H9 (cell line): ENCODE data around the gene SORCS2. TPM values are rescaled to one million over a fixed set of nuclear protein-coding genes. Genes with fewer than 3 reads are reported as not detected.

ENCODE experiments used
- DNase-seq: peaks from one replicate; pipeline ENCODE4 v3.0.0-alpha.2; 2017
- H2AFZ ChIP-seq: one replicate; pipeline ENCODE4 v1.6.1; 2013; ENCODE audit warnings: mild to moderate bottlenecking, low read length, control low read depth, moderate library complexity
- H2AK5ac ChIP-seq: 2 replicates; pipeline ENCODE4 v1.6.1; 2013; ENCODE audit warnings: low read length, control low read depth, mixed read lengths; ENCODE audit not compliant: insufficient read length
- H2BK120ac ChIP-seq: one replicate; pipeline ENCODE4 v1.6.1; 2013; ENCODE audit warnings: low read depth, mild to moderate bottlenecking, low read length, control low read depth, inconsistent platforms; ENCODE audit not compliant: poor library complexity, severe bottlenecking
- H2BK12ac ChIP-seq: 2 replicates; pipeline ENCODE4 v1.6.1; 2013; ENCODE audit warnings: low read length, control low read depth, mixed read lengths, low read depth; ENCODE audit not compliant: insufficient read length
- H2BK15ac ChIP-seq: 2 replicates; pipeline ENCODE4 v1.6.1; 2013; ENCODE audit warnings: low read depth, low read length, control low read depth
- H2BK20ac ChIP-seq: one replicate; pipeline ENCODE4 v1.6.1; 2013; ENCODE audit warnings: low read depth, mild to moderate bottlenecking, low read length, control low read depth, inconsistent platforms; ENCODE audit not compliant: poor library complexity, severe bottlenecking
- H2BK5ac ChIP-seq: 2 replicates; pipeline ENCODE4 v1.6.1; 2013; ENCODE audit warnings: low read length, control low read depth, mixed read lengths; ENCODE audit not compliant: insufficient read length
- H3K14ac ChIP-seq: 2 replicates; pipeline ENCODE4 v1.6.1; 2013; ENCODE audit warnings: low read length, control low read depth; ENCODE audit not compliant: insufficient read depth
- H3K18ac ChIP-seq: 2 replicates; pipeline ENCODE4 v1.6.1; 2013; ENCODE audit warnings: low read depth, mild to moderate bottlenecking, mixed read lengths, low read length, control low read depth; ENCODE audit not compliant: insufficient read length
- H3K23ac ChIP-seq: 2 replicates; pipeline ENCODE4 v1.6.1; 2013; ENCODE audit warnings: low read length, control low read depth, mixed read lengths, low read depth; ENCODE audit not compliant: insufficient read length
- H3K23me2 ChIP-seq: 2 replicates; pipeline ENCODE4 v1.6.1; 2013; ENCODE audit warnings: low read depth, mild to moderate bottlenecking, mixed read lengths, low read length, control low read depth; ENCODE audit not compliant: insufficient read length, poor library complexity, severe bottlenecking
- H3K27ac ChIP-seq: 2 replicates; pipeline ENCODE4 v1.5.1; 2013; ENCODE audit warnings: low read length, control low read depth, mixed read lengths, low read depth; ENCODE audit not compliant: insufficient read length
- H3K27me3 ChIP-seq: 2 replicates; pipeline ENCODE4 v1.6.1; 2013; ENCODE audit warnings: low read length, control low read depth, inconsistent platforms; ENCODE audit not compliant: insufficient read depth
- H3K4ac ChIP-seq: 2 replicates; pipeline ENCODE4 v1.6.1; 2013; ENCODE audit warnings: low read depth, mild to moderate bottlenecking, control low read depth, inconsistent platforms, low read length, moderate library complexity
- H3K4me1 ChIP-seq: 2 replicates; pipeline ENCODE4 v1.6.1; 2013; ENCODE audit warnings: low read length, control low read depth, inconsistent platforms; ENCODE audit not compliant: insufficient read depth
- H3K4me2 ChIP-seq: 2 replicates; pipeline ENCODE4 v1.6.1; 2013; ENCODE audit warnings: low read length, control low read depth, mixed read lengths; ENCODE audit not compliant: insufficient read length, insufficient read depth
- H3K56ac ChIP-seq: 2 replicates; pipeline ENCODE4 v1.6.1; 2013; ENCODE audit warnings: low read depth, mild to moderate bottlenecking, mixed read lengths, low read length, control low read depth; ENCODE audit not compliant: insufficient read length
- H3K79me1 ChIP-seq: 2 replicates; pipeline ENCODE4 v1.6.1; 2013; ENCODE audit warnings: low read depth, mild to moderate bottlenecking, moderate library complexity, low read length, control low read depth, inconsistent platforms; ENCODE audit not compliant: insufficient read depth, poor library complexity, severe bottlenecking
- H3K79me2 ChIP-seq: 2 replicates; pipeline ENCODE4 v1.6.1; 2013; ENCODE audit warnings: low read length, control low read depth, inconsistent platforms; ENCODE audit not compliant: insufficient read depth
- H3K9ac ChIP-seq: 2 replicates; pipeline ENCODE4 v1.6.1; 2013; ENCODE audit warnings: low read length, control low read depth, mixed read lengths; ENCODE audit not compliant: insufficient read length; ENCODE audit errors: extremely low read depth
- H3K9me3 ChIP-seq: one replicate; pipeline ENCODE4 v1.6.1; 2013; ENCODE audit warnings: low read depth, low read length, inconsistent platforms; ENCODE audit not compliant: control insufficient read depth
- H3T11ph ChIP-seq: one replicate; pipeline ENCODE4 v1.6.1; 2013; ENCODE audit warnings: mild to moderate bottlenecking, low read length, control low read depth, inconsistent platforms
- H4K20me1 ChIP-seq: one replicate; pipeline ENCODE4 v1.6.1; 2013; ENCODE audit not compliant: control insufficient read depth, insufficient read length, insufficient read depth
- H4K5ac ChIP-seq: 2 replicates; pipeline ENCODE4 v1.6.1; 2013; ENCODE audit warnings: low read depth, mild to moderate bottlenecking, mixed read lengths, low read length, control low read depth; ENCODE audit not compliant: insufficient read length
- H4K8ac ChIP-seq: replicated peaks from 2 replicates; pipeline ENCODE4 v1.6.1; 2013; ENCODE audit warnings: low read length, control low read depth, mixed read lengths, low read depth; ENCODE audit not compliant: insufficient read length
- H4K91ac ChIP-seq: 2 replicates; pipeline ENCODE4 v1.6.1; 2013; ENCODE audit warnings: low read depth, mild to moderate bottlenecking, moderate library complexity, mixed read lengths, low read length, control low read depth; ENCODE audit not compliant: insufficient read length
- H3K27ac Mint-ChIP-seq, 3 experiments: 2 replicates in 2 of 3; 3 replicates in 1 of 3; pipeline ENCODE4 v1.8.0; 2020 to 2021; ENCODE audit warnings: mixed read lengths in 3 of 3, mild to moderate bottlenecking in 1 of 3, moderate library complexity in 1 of 3
- H3K27me3 Mint-ChIP-seq: 2 replicates; pipeline ENCODE4 v1.8.0; 2021; ENCODE audit warnings: low read depth, mild to moderate bottlenecking, moderate library complexity, mixed read lengths
- H3K36me3 Mint-ChIP-seq, 3 experiments: 2 replicates in 2 of 3; 3 replicates in 1 of 3; pipeline ENCODE4 v1.8.0; 2020 to 2021; ENCODE audit warnings: low read depth in 3 of 3, mixed read lengths in 3 of 3; ENCODE audit not compliant: insufficient read depth in 1 of 3
- H3K4me1 Mint-ChIP-seq, 2 experiments: 2 replicates each; pipeline ENCODE4 v1.8.0; 2020; ENCODE audit warnings: mixed read lengths in 2 of 2
- H3K4me3 Mint-ChIP-seq, 2 experiments: 2 replicates in 1 of 2; 3 replicates in 1 of 2; pipeline ENCODE4 v1.8.0; 2020 to 2021; ENCODE audit warnings: mild to moderate bottlenecking in 2 of 2, mixed read lengths in 2 of 2, moderate library complexity in 1 of 2
- H3K9me3 Mint-ChIP-seq, 2 experiments: 2 replicates in 1 of 2; 3 replicates in 1 of 2; pipeline ENCODE4 v1.8.0; 2020; ENCODE audit warnings: mild to moderate bottlenecking in 2 of 2, mixed read lengths in 2 of 2, moderate library complexity in 1 of 2
- WGBS: extraction: QIAGEN DNeasy Blood & Tissue Kit; methylation state at CpG from one replicate; pipeline ENCODE4 v1.1.7; 2013; ENCODE audit warnings: missing lambda C conversion rate, low lambda C conversion rate, mixed read lengths; ENCODE audit not compliant: insufficient read length; ENCODE audit errors: extremely low coverage; 5-methylcytosine and 5-hydroxymethylcytosine counted together
- total RNA-seq: library from RNA; stranded (reverse); gene quantifications from 2 replicates; pipeline ENCODE4 v1.2.1, GENCODE V29; 2021
- TF ChIP-seq, protein P1 (sequence below): fragments of 200-600 bp; sonication (generic); conservative IDR thresholded peaks from 3 replicates; pipeline ENCODE4 v1.8.0; 2021; ENCODE audit warnings: antibody characterized with exemption, mild to moderate bottlenecking

The SORCS2 gene
- total RNA-seq, 1 experiment from 2014 or later: 0.57 TPM

DNA sequence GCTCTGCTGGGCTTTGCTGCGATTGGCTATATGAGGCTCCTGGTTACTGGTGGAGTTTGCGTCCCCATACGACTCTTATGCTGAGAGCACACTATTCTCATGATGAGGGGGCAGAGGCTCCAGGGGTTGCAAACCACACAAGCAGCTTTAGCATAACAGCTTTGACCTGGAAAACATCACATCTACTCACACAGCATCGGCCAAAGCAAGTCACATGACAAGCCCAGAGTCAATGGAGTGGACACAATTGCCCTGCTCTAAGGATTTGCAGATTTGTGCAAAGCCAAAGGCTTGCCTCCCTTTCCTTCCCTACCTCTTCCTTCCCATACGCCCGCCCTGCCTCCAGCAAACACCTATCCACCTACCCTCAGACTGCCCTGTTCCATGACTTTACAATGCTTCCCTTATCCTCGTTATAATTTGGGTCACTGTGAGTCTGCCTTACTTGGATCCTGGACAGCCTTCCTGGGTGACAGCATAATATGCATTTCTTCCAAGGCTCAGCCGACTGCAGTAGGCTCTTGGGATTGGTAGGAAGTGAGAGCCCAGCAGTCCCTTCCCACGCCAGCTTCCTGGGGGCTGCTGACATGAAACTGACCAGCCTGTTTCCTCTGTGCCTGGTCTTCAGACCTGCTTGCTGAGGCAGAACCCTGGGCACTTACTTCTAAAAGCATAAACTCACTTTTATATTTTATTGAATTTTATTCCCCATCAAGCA is 450.6 kb downstream of the SORCS2 start:
- Mint-ChIP-seq H3K4me3 (no peak overlapping the region), H3K4me1 (peaks cover 5 to 10% of the 10 kb centered on the region in 2 experiments), H3K36me3 (peaks cover 0 to 3% (median 0%) of the 10 kb centered on the region in 3 experiments; a peak in 2 of 7 replicates), H3K9me3 (peaks cover 10 to 15% of the 10 kb centered on the region in 2 experiments; a peak in 4 of 5 replicates), H3K27me3 (peaks cover 25% of the 10 kb centered on the region), H3K27ac (no peak overlapping the region)
- Histone ChIP-seq H2AFZ (no peak overlapping the region), H4K8ac (no peak overlapping the region), H2BK20ac (no peak overlapping the region), H2BK12ac (no peak overlapping the region), H3K27me3 (no peaks in the 10 kb centered on the region), H3K9me3 (no peaks in the 10 kb centered on the region), H3K14ac (no peak overlapping the region), H4K5ac (no peak overlapping the region), H4K20me1 (no peaks in the 10 kb centered on the region), H2BK5ac (no peak overlapping the region), H2BK15ac (no peak overlapping the region), H3K4ac (no peak overlapping the region), H2BK120ac (no peak overlapping the region), H3K23ac (no peak overlapping the region), H2AK5ac (no peak overlapping the region), H3K27ac (no peak overlapping the region), H3K79me1 (no peaks in the 10 kb centered on the region), H3K18ac (no peak overlapping the region), H3T11ph (no peak overlapping the region), H3K4me1 (no peaks in the 10 kb centered on the region), H3K56ac (no peak overlapping the region), H3K9ac (no peak overlapping the region), H3K79me2 (no peaks in the 10 kb centered on the region), H3K4me2 (no peak overlapping the region), H4K91ac (no peak overlapping the region), H3K23me2 (no peaks in the 10 kb centered on the region)
- no CpG with 5 or more reads among the region's 9 CpGs for WGBS
- TF ChIP-seq, protein P1, sequence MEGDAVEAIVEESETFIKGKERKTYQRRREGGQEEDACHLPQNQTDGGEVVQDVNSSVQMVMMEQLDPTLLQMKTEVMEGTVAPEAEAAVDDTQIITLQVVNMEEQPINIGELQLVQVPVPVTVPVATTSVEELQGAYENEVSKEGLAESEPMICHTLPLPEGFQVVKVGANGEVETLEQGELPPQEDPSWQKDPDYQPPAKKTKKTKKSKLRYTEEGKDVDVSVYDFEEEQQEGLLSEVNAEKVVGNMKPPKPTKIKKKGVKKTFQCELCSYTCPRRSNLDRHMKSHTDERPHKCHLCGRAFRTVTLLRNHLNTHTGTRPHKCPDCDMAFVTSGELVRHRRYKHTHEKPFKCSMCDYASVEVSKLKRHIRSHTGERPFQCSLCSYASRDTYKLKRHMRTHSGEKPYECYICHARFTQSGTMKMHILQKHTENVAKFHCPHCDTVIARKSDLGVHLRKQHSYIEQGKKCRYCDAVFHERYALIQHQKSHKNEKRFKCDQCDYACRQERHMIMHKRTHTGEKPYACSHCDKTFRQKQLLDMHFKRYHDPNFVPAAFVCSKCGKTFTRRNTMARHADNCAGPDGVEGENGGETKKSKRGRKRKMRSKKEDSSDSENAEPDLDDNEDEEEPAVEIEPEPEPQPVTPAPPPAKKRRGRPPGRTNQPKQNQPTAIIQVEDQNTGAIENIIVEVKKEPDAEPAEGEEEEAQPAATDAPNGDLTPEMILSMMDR: no peak
- DNase-seq: no peak
